ENCODE data around the gene PSMD6.
A peak's percentile ranks its signal among the peaks of the same experiment; 100 is the strongest.

The PSMD6 gene

GRCh38 chr3:63973406-63973805 is 49.9 kb downstream of the PSMD6 start:
- H3K4me1 ChIP-seq (ENCODE audit: control insufficient read depth, insufficient read depth, low read length, poor library complexity, severe bottlenecking): peaks cover 67% of the 10 kb centered on the region
- H3K36me3 ChIP-seq (ENCODE audit: control insufficient read depth, insufficient read depth, low read length): no peaks in the 10 kb centered on the region
- no peak for DNase-seq
- H3K9me3 ChIP-seq (ENCODE audit: control insufficient read depth, low read length): no peaks in the 10 kb centered on the region
- no peak overlapping the region for H3K4me3 ChIP-seq (ENCODE audit: insufficient read depth, low read depth, low read length, poor library complexity, severe bottlenecking)
- no peaks in the 10 kb centered on the region for H3K27me3 ChIP-seq (replicated peaks; ENCODE audit: control insufficient read depth, insufficient read depth, low read length, poor library complexity, severe bottlenecking)
- H3K27ac ChIP-seq (ENCODE audit: insufficient read depth, low read length, poor library complexity, severe bottlenecking): peak overlapping the region; percentile 4

- no peak for DNase-seq
- no peaks in the 10 kb centered on the region for H3K27me3 ChIP-seq (replicated peaks; ENCODE audit: control insufficient read depth, insufficient read depth, low read length, poor library complexity, severe bottlenecking)
- peak overlapping the region; percentile 4 for H3K27ac ChIP-seq (ENCODE audit: insufficient read depth, low read length, poor library complexity, severe bottlenecking)
- H3K4me3 ChIP-seq (ENCODE audit: insufficient read depth, low read depth, low read length, poor library complexity, severe bottlenecking): no peak overlapping the region
- peaks cover 66% of the 10 kb centered on the region for H3K4me1 ChIP-seq (ENCODE audit: control insufficient read depth, insufficient read depth, low read length, poor library complexity, severe bottlenecking)
- H3K9me3 ChIP-seq (ENCODE audit: control insufficient read depth, low read length): no peaks in the 10 kb centered on the region
- H3K36me3 ChIP-seq (ENCODE audit: control insufficient read depth, insufficient read depth, low read length): no peaks in the 10 kb centered on the region
Observed at GRCh38 chr3:63972987-63973386, 50.3 kb downstream of the PSMD6 start.

- H3K4me3 ChIP-seq (ENCODE audit: insufficient read depth, low read depth, low read length, poor library complexity, severe bottlenecking): peak overlapping the region; percentile 14
- peak overlapping the region; percentile 4 for H3K27ac ChIP-seq (ENCODE audit: insufficient read depth, low read length, poor library complexity, severe bottlenecking)
- H3K36me3 ChIP-seq (ENCODE audit: control insufficient read depth, insufficient read depth, low read length): no peaks in the 10 kb centered on the region
- no peak for DNase-seq
- H3K27me3 ChIP-seq (replicated peaks; ENCODE audit: control insufficient read depth, insufficient read depth, low read length, poor library complexity, severe bottlenecking): no peaks in the 10 kb centered on the region
- H3K4me1 ChIP-seq (ENCODE audit: control insufficient read depth, insufficient read depth, low read length, poor library complexity, severe bottlenecking): peaks cover 62% of the 10 kb centered on the region
- no peaks in the 10 kb centered on the region for H3K9me3 ChIP-seq (ENCODE audit: control insufficient read depth, low read length)
Observed at GRCh38 chr3:63972196-63972595, 51.1 kb downstream of the PSMD6 start.

- no peaks in the 10 kb centered on the region for H3K9me3 ChIP-seq (ENCODE audit: control insufficient read depth, low read length)
- H3K27ac ChIP-seq (ENCODE audit: insufficient read depth, low read length, poor library complexity, severe bottlenecking): peak overlapping the region; percentile 76
- peak overlapping the region; percentile 71 for H3K4me3 ChIP-seq (ENCODE audit: insufficient read depth, low read depth, low read length, poor library complexity, severe bottlenecking)
- no peaks in the 10 kb centered on the region for H3K36me3 ChIP-seq (ENCODE audit: control insufficient read depth, insufficient read depth, low read length)
- no peak for DNase-seq
- no peaks in the 10 kb centered on the region for H3K27me3 ChIP-seq (replicated peaks; ENCODE audit: control insufficient read depth, insufficient read depth, low read length, poor library complexity, severe bottlenecking)
- H3K4me1 ChIP-seq (ENCODE audit: control insufficient read depth, insufficient read depth, low read length, poor library complexity, severe bottlenecking): peaks cover 59% of the 10 kb centered on the region
Observed at GRCh38 chr3:63970631-63971475, 52.4 kb downstream of the PSMD6 start.

GRCh38 chr3:63969876-63970275 is 53.4 kb downstream of the PSMD6 start:
- Histone ChIP-seq H3K27ac (ENCODE audit: insufficient read depth, low read length, poor library complexity, severe bottlenecking) (peak overlapping the region; percentile 76), H3K27me3 (replicated peaks; ENCODE audit: control insufficient read depth, insufficient read depth, low read length, poor library complexity, severe bottlenecking) (no peaks in the 10 kb centered on the region), H3K4me1 (ENCODE audit: control insufficient read depth, insufficient read depth, low read length, poor library complexity, severe bottlenecking) (peaks cover 58% of the 10 kb centered on the region), H3K9me3 (ENCODE audit: control insufficient read depth, low read length) (no peaks in the 10 kb centered on the region), H3K4me3 (ENCODE audit: insufficient read depth, low read depth, low read length, poor library complexity, severe bottlenecking) (peak overlapping the region; percentile 71), H3K36me3 (ENCODE audit: control insufficient read depth, insufficient read depth, low read length) (no peaks in the 10 kb centered on the region)
- no peak for DNase-seq

GRCh38 chr3:63968612-63969350 is 54.5 kb downstream of the PSMD6 start:
- Histone ChIP-seq H3K4me1 (ENCODE audit: control insufficient read depth, insufficient read depth, low read length, poor library complexity, severe bottlenecking) (peaks cover 56% of the 10 kb centered on the region), H3K4me3 (ENCODE audit: insufficient read depth, low read depth, low read length, poor library complexity, severe bottlenecking) (peak overlapping the region; percentile 71)
- DNase-seq: no peak

GRCh38 chr3:63967675-63968611 is 55.4 kb downstream of the PSMD6 start:
- Histone ChIP-seq H3K27ac (ENCODE audit: insufficient read depth, low read length, poor library complexity, severe bottlenecking) (peak overlapping the region; percentile 76), H3K27me3 (replicated peaks; ENCODE audit: control insufficient read depth, insufficient read depth, low read length, poor library complexity, severe bottlenecking) (no peaks in the 10 kb centered on the region), H3K9me3 (ENCODE audit: control insufficient read depth, low read length) (no peaks in the 10 kb centered on the region), H3K4me1 (ENCODE audit: control insufficient read depth, insufficient read depth, low read length, poor library complexity, severe bottlenecking) (peaks cover 48% of the 10 kb centered on the region), H3K36me3 (ENCODE audit: control insufficient read depth, insufficient read depth, low read length) (no peaks in the 10 kb centered on the region), H3K4me3 (ENCODE audit: insufficient read depth, low read depth, low read length, poor library complexity, severe bottlenecking) (peak overlapping the region; percentile 71)
- peak; percentile 9 to 21 (median 13) for DNase-seq

More at GRCh38 chr3:63968612-63969350, 54.5 kb downstream of the PSMD6 start:
- Histone ChIP-seq H3K27me3 (replicated peaks; ENCODE audit: control insufficient read depth, insufficient read depth, low read length, poor library complexity, severe bottlenecking) (no peaks in the 10 kb centered on the region), H3K9me3 (ENCODE audit: control insufficient read depth, low read length) (no peaks in the 10 kb centered on the region), H3K36me3 (ENCODE audit: control insufficient read depth, insufficient read depth, low read length) (no peaks in the 10 kb centered on the region), H3K27ac (ENCODE audit: insufficient read depth, low read length, poor library complexity, severe bottlenecking) (peak overlapping the region; percentile 76)

GRCh38 chr3:63966871-63967270 is 56.4 kb downstream of the PSMD6 start:
- H3K27me3 ChIP-seq (replicated peaks; ENCODE audit: control insufficient read depth, insufficient read depth, low read length, poor library complexity, severe bottlenecking): no peaks in the 10 kb centered on the region
- peaks cover 37% of the 10 kb centered on the region for H3K4me1 ChIP-seq (ENCODE audit: control insufficient read depth, insufficient read depth, low read length, poor library complexity, severe bottlenecking)
- peak overlapping the region; percentile 71 for H3K4me3 ChIP-seq (ENCODE audit: insufficient read depth, low read depth, low read length, poor library complexity, severe bottlenecking)
- no peaks in the 10 kb centered on the region for H3K9me3 ChIP-seq (ENCODE audit: control insufficient read depth, low read length)
- DNase-seq: no peak
- no peaks in the 10 kb centered on the region for H3K36me3 ChIP-seq (ENCODE audit: control insufficient read depth, insufficient read depth, low read length)
- peak overlapping the region; percentile 76 for H3K27ac ChIP-seq (ENCODE audit: insufficient read depth, low read length, poor library complexity, severe bottlenecking)

GRCh38 chr3:63966007-63966406 is 57.3 kb downstream of the PSMD6 start:
- Histone ChIP-seq H3K36me3 (ENCODE audit: control insufficient read depth, insufficient read depth, low read length) (no peaks in the 10 kb centered on the region), H3K27ac (ENCODE audit: insufficient read depth, low read length, poor library complexity, severe bottlenecking) (peak overlapping the region; percentile 76), H3K4me1 (ENCODE audit: control insufficient read depth, insufficient read depth, low read length, poor library complexity, severe bottlenecking) (peaks cover 33% of the 10 kb centered on the region), H3K4me3 (ENCODE audit: insufficient read depth, low read depth, low read length, poor library complexity, severe bottlenecking) (no peak overlapping the region), H3K9me3 (ENCODE audit: control insufficient read depth, low read length) (no peaks in the 10 kb centered on the region), H3K27me3 (replicated peaks; ENCODE audit: control insufficient read depth, insufficient read depth, low read length, poor library complexity, severe bottlenecking) (no peaks in the 10 kb centered on the region)
- no peak for DNase-seq

Data from effector memory CD4-positive, alpha-beta T cell (primary cell).